GM18861 (cell line): ENCODE measurements around the gene TMEM117.
A peak's percentile ranks its signal among the peaks of the same experiment; 100 is the strongest.
"Not testable (repeated sequence)": the region's sequence is repeated elsewhere in the genome, so short reads cannot be mapped to it uniquely, and the experiment has no call there.

Experiments
- ATAC-seq: cut with Tn5 transposase; IDR thresholded peaks from one replicate; pipeline ENCODE4 v1.9.1; 2021; ENCODE audit not compliant: unreplicated experiment

The TMEM117 gene

GRCh38 chr12:44017216-44017615 lies 181.3 kb downstream of the TMEM117 start:
- ATAC-seq = no peak

GRCh38 chr12:44019118-44019517 lies 183.2 kb downstream of the TMEM117 start:
- no peak for ATAC-seq

GRCh38 chr12:44020555-44020954 lies 184.7 kb downstream of the TMEM117 start:
- ATAC-seq = no peak

- peak; percentile 78 for ATAC-seq
Observed at GRCh38 chr12:44021471-44021971, 185.6 kb downstream of the TMEM117 start.

- ATAC-seq = no peak
Observed at GRCh38 chr12:44025499-44025898, 189.6 kb downstream of the TMEM117 start.

GRCh38 chr12:44026046-44026445 lies 190.2 kb downstream of the TMEM117 start:
- no peak for ATAC-seq

- ATAC-seq = not testable (repeated sequence)
Observed at GRCh38 chr12:44026926-44027325, 191.0 kb downstream of the TMEM117 start.

- ATAC-seq = no peak
Observed at GRCh38 chr12:44029194-44029593, 193.3 kb downstream of the TMEM117 start.

GRCh38 chr12:44031472-44032185 lies 195.7 kb downstream of the TMEM117 start:
- ATAC-seq = no peak

- no peak for ATAC-seq
Observed at GRCh38 chr12:44034906-44035305, 199.0 kb downstream of the TMEM117 start.

GRCh38 chr12:44036875-44037443 lies 201.1 kb downstream of the TMEM117 start:
- ATAC-seq = no peak

- no peak for ATAC-seq
Observed at GRCh38 chr12:44038411-44038810, 202.5 kb downstream of the TMEM117 start.

- ATAC-seq = not testable (repeated sequence)
Observed at GRCh38 chr12:44044491-44044890, 208.6 kb downstream of the TMEM117 start.

GRCh38 chr12:44046732-44047417 lies 211.0 kb downstream of the TMEM117 start:
- no peak for ATAC-seq

GRCh38 chr12:44052554-44052953 lies 216.7 kb downstream of the TMEM117 start:
- no peak for ATAC-seq

GRCh38 chr12:44053549-44054127 lies 217.8 kb downstream of the TMEM117 start:
- ATAC-seq = no peak

- no peak for ATAC-seq
Observed at GRCh38 chr12:44054281-44054680, 218.4 kb downstream of the TMEM117 start.

GRCh38 chr12:44058366-44058765 lies 222.5 kb downstream of the TMEM117 start:
- no peak for ATAC-seq

GRCh38 chr12:44059476-44059875 lies 223.6 kb downstream of the TMEM117 start:
- ATAC-seq = no peak

- ATAC-seq = no peak
Observed at GRCh38 chr12:44063671-44064070, 227.8 kb downstream of the TMEM117 start.

GRCh38 chr12:44076871-44077270 lies 241.0 kb downstream of the TMEM117 start:
- ATAC-seq = no peak

GRCh38 chr12:44077294-44077693 lies 241.4 kb downstream of the TMEM117 start:
- no peak for ATAC-seq
